GM23248 (cell line): ENCODE measurements around the gene SST. TPM values are rescaled to one million over a fixed set of nuclear protein-coding genes. Genes with fewer than 3 reads are reported as not detected.
A peak's percentile ranks its signal among the peaks of the same experiment; 100 is the strongest.

Experiments
- DNase-seq: peaks from one replicate; pipeline ENCODE4 v3.0.0-alpha.2; 2015
- H2AFZ ChIP-seq: fragments of 200-600 bp; sonication (generic); 2 replicates; pipeline ENCODE4 v1.6.1; 2016; ENCODE audit warnings: antibody characterized with exemption
- H3F3A ChIP-seq: fragments of 200-600 bp; sonication (generic); 2 replicates; pipeline ENCODE4 v1.6.1; 2016; ENCODE audit warnings: mild to moderate bottlenecking, antibody characterized with exemption, mixed run types; ENCODE audit not compliant: insufficient read depth
- H3K27ac ChIP-seq: fragments of 200-600 bp; sonication (generic); 2 replicates; pipeline ENCODE4 v1.5.1; 2016; ENCODE audit warnings: mild to moderate bottlenecking
- H3K27me3 ChIP-seq: fragments of 200-600 bp; sonication (generic); replicated peaks from 2 replicates; pipeline ENCODE4 v1.6.1; 2016; ENCODE audit warnings: mild to moderate bottlenecking; ENCODE audit not compliant: insufficient read depth
- H3K36me3 ChIP-seq: fragments of 200-600 bp; sonication (generic); 2 replicates; pipeline ENCODE4 v1.6.1; 2016; ENCODE audit warnings: low read depth, mild to moderate bottlenecking
- H3K4me1 ChIP-seq: fragments of 200-600 bp; sonication (generic); 2 replicates; pipeline ENCODE4 v1.6.1; 2016; ENCODE audit warnings: mild to moderate bottlenecking; ENCODE audit not compliant: insufficient read depth
- H3K4me2 ChIP-seq: fragments of 200-600 bp; sonication (generic); one replicate; pipeline ENCODE4 v1.6.1; 2016; ENCODE audit warnings: mild to moderate bottlenecking; ENCODE audit not compliant: unreplicated experiment
- H3K4me3 ChIP-seq: fragments of 200-600 bp; sonication (generic); 2 replicates; pipeline ENCODE4 v1.5.1; 2016; ENCODE audit warnings: mild to moderate bottlenecking
- H3K79me2 ChIP-seq: fragments of 200-600 bp; sonication (generic); 2 replicates; pipeline ENCODE4 v1.6.1; 2016; ENCODE audit warnings: mild to moderate bottlenecking; ENCODE audit not compliant: insufficient read depth
- H3K9ac ChIP-seq: fragments of 200-600 bp; sonication (generic); 2 replicates; pipeline ENCODE4 v1.6.1; 2016; ENCODE audit warnings: mild to moderate bottlenecking
- H3K9me2 ChIP-seq: fragments of 200-600 bp; sonication (generic); 2 replicates; pipeline ENCODE4 v1.6.1; 2016; ENCODE audit warnings: mixed run types, mild to moderate bottlenecking, moderate library complexity; ENCODE audit not compliant: insufficient read depth
- H3K9me3 ChIP-seq: fragments of 200-600 bp; sonication (generic); one replicate; pipeline ENCODE4 v1.6.1; 2017; ENCODE audit warnings: low read depth
- H4K20me1 ChIP-seq: fragments of 200-600 bp; sonication (generic); 2 replicates; pipeline ENCODE4 v1.6.0; 2016; ENCODE audit not compliant: insufficient read depth
- EZH2 ChIP-seq: fragments of 200-600 bp; sonication (generic); IDR thresholded peaks from 2 replicates; pipeline ENCODE4 v1.6.1; 2018; ENCODE audit warnings: antibody characterized with exemption, mild to moderate bottlenecking; ENCODE audit not compliant: insufficient read depth, poor library complexity, severe bottlenecking
- EZH2phosphoT487 ChIP-seq: fragments of 200-600 bp; sonication (generic); IDR thresholded peaks from 2 replicates; pipeline ENCODE4 v1.6.1; 2018; ENCODE audit warnings: antibody characterized with exemption, moderate library complexity, mild to moderate bottlenecking, low read depth; ENCODE audit not compliant: insufficient read depth
- WGBS, 2 experiments: methylation state at CpG; one replicate each; pipeline ENCODE4 v1.1.6; 2015 to 2017; ENCODE audit warnings: low lambda C conversion rate in 2 of 2, low coverage in 1 of 2; ENCODE audit errors: missing lambda C conversion rate in 2 of 2; 5-methylcytosine and 5-hydroxymethylcytosine counted together
- in situ Hi-C: fragments of 300-500 bp; cut with MboI; formaldehyde crosslinking; loops from 2 replicates; pipeline ENCODE4 v1.15.0; 2020
- polyA plus RNA-seq: library from polyadenylated mRNA; unstranded; fragments of >200 nt; fragmentation: Nextera tagmentation; extraction: Ambion mirVana; gene quantifications from 2 replicates; pipeline ENCODE4 v1.2.1, GENCODE V29; 2016
- total RNA-seq: library from RNA; depleted of rRNA; stranded (reverse); fragments of >200 nt; shearing (Covaris generic); gene quantifications from 2 replicates; pipeline ENCODE4 v1.2.3, GENCODE V29; 2014

Gene SST
- total and polyA plus RNA-seq, 2 experiments from 2014 or later: 3.1 TPM; not detected in 1

DNA sequence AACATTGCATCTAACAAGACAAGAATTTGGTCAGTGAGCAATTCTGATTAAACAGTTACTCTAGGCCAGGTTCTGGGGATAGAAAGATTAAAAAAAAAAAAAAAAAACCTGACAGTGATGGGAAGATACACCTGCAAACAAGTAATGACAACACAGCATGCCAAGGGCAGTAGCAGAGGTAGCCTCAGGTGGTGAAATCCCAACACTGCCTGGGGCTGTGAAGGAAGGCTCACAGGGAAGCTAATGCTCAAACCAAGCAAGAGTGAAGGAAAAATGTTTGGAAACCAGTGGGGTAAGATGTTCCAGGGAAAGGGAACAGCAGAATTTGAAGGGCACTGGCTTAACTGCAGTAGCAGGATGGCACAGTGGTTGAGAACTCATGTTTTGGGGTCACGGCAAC, 23.2 kb upstream of the SST start:
- Histone ChIP-seq H3K9ac (no peak overlapping the region), H3K4me1 (no peaks in the 10 kb centered on the region), H3K9me3 (no peaks in the 10 kb centered on the region), H4K20me1 (no peaks in the 10 kb centered on the region), H3K79me2 (no peaks in the 10 kb centered on the region), H3K27me3 (peaks cover 24% of the 10 kb centered on the region), H3K4me2 (no peak overlapping the region), H3K9me2 (no peaks in the 10 kb centered on the region), H3K27ac (no peak overlapping the region), H3K36me3 (no peaks in the 10 kb centered on the region), H3K4me3 (no peak overlapping the region), H3F3A (no peaks in the 10 kb centered on the region), H2AFZ (no peak overlapping the region)
- in situ Hi-C loops: loop anchor here (25.0 kb wide), 1 partner anchor 856 kb away; the partner anchor contains the start of gene ADIPOQ
- no peak for DNase-seq
- TF ChIP-seq EZH2 (no peak), EZH2phosphoT487 (no peak)
- WGBS, 2 experiments: 82 to 95% methylated on average over 1 of the region's 1 CpG

DNA sequence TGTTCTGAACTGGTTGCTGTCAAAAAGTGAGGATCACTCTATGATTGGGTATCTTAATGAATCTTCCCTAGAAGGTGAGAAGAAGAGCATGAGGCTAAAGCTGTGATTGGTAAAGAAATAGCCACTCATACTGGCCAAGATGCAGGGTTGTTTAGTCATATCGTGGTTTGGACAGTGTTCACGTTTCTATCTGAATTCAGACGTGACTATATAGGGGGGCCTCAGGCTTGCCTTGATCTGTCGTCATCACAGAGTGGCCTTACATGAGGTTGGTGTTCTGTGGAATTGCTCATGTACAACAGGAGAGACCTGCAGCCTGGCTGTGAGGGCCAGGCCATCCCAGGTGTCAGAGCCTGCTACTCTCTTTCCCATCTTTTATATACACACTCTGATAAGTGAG, 19.8 kb upstream of the SST start:
- in situ Hi-C loops: loop anchor here (25.0 kb wide), 1 partner anchor 853 kb away; the partner anchor contains the start of gene ADIPOQ
- TF ChIP-seq EZH2 (no peak), EZH2phosphoT487 (no peak)
- peak; percentile 67 for DNase-seq
- Histone ChIP-seq H3K9me2 (no peaks in the 10 kb centered on the region), H3F3A (peaks cover 3% of the 10 kb centered on the region), H3K9me3 (no peaks in the 10 kb centered on the region), H3K27me3 (peaks cover 21% of the 10 kb centered on the region), H4K20me1 (no peaks in the 10 kb centered on the region), H3K9ac (no peak overlapping the region), H3K36me3 (no peaks in the 10 kb centered on the region), H2AFZ (no peak overlapping the region), H3K4me1 (no peaks in the 10 kb centered on the region), H3K4me3 (no peak overlapping the region), H3K27ac (no peak overlapping the region), H3K4me2 (no peak overlapping the region), H3K79me2 (no peaks in the 10 kb centered on the region)
- 28 to 30% methylated on average over 4 of the region's 4 CpGs for WGBS, 2 experiments

- no peak overlapping the region for H3K27ac ChIP-seq
- in situ Hi-C loops: loop anchor here (25.0 kb wide), 1 partner anchor 849 kb away; the partner anchor contains the start of gene ADIPOQ
- no peaks in the 10 kb centered on the region for H3K79me2 ChIP-seq
- H3K9me2 ChIP-seq: no peaks in the 10 kb centered on the region
- DNase-seq: no peak
- peaks cover 13% of the 10 kb centered on the region for H3F3A ChIP-seq
- no peaks in the 10 kb centered on the region for H3K36me3 ChIP-seq
- no peaks in the 10 kb centered on the region for H4K20me1 ChIP-seq
- H3K9me3 ChIP-seq: no peaks in the 10 kb centered on the region
- no peak overlapping the region for H3K4me3 ChIP-seq
- H3K27me3 ChIP-seq: peaks cover 12% of the 10 kb centered on the region
- WGBS, 2 experiments: 52% methylated on average over 5 of the region's 5 CpGs
- no peak for TF ChIP-seq EZH2
- no peak for TF ChIP-seq EZH2phosphoT487
- no peak overlapping the region for H2AFZ ChIP-seq
- H3K4me1 ChIP-seq: no peaks in the 10 kb centered on the region
- no peak overlapping the region for H3K9ac ChIP-seq
- H3K4me2 ChIP-seq: no peak overlapping the region
Observed at GRCh38 chr3:187686621-187687273, 16.6 kb upstream of the SST start.

- Histone ChIP-seq H4K20me1 (no peaks in the 10 kb centered on the region), H3K36me3 (no peaks in the 10 kb centered on the region), H3K4me1 (no peaks in the 10 kb centered on the region), H3K79me2 (no peaks in the 10 kb centered on the region), H3K27ac (no peak overlapping the region), H3K4me3 (no peak overlapping the region), H3K9ac (no peak overlapping the region), H3K27me3 (peaks cover 12% of the 10 kb centered on the region), H3K9me3 (no peaks in the 10 kb centered on the region), H2AFZ (no peak overlapping the region), H3K9me2 (no peaks in the 10 kb centered on the region), H3K4me2 (no peak overlapping the region), H3F3A (peaks cover 13% of the 10 kb centered on the region)
- in situ Hi-C loops: loop anchor here (25.0 kb wide), 1 partner anchor 849 kb away; the partner anchor contains the start of gene ADIPOQ
- TF ChIP-seq EZH2: no peak
- TF ChIP-seq EZH2phosphoT487: no peak
- no peak for DNase-seq
- 72 to 76% methylated on average over 7 of the region's 7 CpGs for WGBS, 2 experiments
Observed at GRCh38 chr3:187685948-187686347, 15.8 kb upstream of the SST start.
